HG03175 (cell line): ENCODE data around the gene HNRNPF.
"Not testable (repeated sequence)": the region's sequence is repeated elsewhere in the genome, so short reads cannot be mapped to it uniquely, and the experiment has no call there.

ENCODE experiments used
- ATAC-seq: cut with Tn5 transposase; IDR thresholded peaks from one replicate; pipeline ENCODE4 v1.9.1; 2021; ENCODE audit warnings: mild to moderate bottlenecking, moderate library complexity; ENCODE audit not compliant: unreplicated experiment

HNRNPF gene

DNA sequence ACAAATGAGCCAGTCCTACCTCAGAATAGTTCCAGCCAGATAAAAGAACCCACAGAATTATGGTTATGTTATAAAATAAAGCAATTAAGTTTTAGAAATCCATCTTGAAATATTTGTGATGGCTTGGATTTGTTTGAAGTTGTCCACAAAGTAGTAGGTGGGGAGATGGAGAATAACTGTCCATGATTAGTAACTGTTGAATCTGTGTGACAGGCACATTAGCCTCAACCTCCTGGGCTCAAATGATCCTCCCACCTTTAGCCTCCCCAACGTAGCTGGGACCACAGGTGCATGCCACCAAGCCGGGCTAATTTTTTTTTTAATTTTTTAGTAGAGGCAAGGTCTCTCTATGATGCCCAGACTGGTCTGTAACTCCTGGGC is 10.1 kb downstream of the HNRNPF start:
- ATAC-seq, result no peak

DNA sequence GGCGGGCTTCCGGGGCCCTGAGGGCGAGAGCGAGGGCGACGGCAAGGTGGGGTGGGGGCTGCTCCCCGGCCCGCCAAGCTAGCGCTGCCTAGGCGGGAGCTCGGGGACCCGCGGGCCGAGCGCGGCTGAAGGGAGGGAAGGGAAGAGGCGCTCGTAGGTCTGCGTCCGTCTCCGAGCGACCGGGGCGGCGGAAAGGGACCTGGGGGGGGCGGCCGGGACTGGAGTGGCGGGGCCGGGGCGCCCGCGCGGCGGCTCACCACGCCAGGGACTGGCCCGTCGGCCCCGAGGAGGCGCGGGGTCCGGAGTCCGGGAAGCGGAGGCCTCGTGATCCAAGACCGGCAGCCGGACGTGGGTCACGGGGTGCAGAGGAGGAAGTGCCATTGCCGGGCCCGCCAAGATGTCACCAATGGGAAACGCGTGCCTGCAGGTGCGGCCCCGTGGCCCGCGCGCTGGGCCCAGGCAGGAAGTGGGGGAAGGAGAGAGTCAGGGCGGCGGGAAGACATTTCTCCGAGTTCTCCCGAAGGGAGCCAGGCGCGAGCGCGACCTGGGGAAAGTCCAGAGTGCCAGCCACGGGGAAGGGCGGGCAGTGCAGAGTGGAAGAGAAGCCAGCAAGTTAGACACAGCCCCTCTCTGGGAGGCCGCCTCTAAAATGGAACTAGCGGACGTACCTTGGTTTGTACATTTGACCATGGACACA is 11.9 kb downstream of the HNRNPF start:
- ATAC-seq, result peak; percentile 83

DNA sequence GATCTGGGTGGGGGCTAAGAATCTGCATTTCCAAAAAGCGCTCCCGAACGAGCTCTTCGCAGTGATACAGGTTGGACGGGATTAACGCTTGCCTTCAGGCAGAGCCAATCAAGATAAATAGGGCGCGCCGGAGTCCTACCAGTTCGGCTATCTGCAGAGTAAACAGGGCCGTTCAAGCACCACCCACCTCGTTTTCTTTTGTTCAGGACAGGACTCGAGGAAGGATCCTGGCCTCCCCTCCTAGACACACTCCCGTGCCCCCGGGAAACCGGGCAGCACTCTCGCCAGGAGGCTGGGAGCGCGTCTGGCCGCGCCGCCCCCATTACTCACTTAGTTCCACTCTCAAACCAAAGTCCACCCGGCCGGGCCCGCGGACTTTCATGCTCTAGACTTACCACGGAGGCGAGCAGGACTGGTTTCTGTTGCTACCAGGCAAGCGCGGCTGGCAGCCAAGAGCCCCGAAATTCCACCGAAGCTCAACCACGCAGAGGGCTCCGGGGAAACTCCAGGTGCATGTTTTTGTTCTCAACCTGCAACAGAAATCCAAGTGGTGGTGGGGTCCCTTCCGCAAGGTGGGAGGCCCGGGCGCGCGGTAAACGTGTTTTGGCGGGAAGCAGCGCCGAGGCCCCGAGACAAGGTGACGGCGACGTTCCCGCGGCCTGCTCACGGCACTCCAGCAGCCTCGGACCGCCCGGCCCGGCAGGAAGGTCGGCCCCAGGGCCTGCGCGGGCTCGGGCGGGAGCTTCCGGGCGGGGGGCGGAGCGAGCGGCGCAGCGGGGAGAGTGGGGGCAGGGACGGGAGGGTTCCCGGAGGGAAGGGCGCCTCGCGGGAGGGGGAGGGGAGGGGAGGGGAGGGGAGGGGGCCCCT is 12.7 kb downstream of the HNRNPF start:
- ATAC-seq, result peak; percentile 40

DNA sequence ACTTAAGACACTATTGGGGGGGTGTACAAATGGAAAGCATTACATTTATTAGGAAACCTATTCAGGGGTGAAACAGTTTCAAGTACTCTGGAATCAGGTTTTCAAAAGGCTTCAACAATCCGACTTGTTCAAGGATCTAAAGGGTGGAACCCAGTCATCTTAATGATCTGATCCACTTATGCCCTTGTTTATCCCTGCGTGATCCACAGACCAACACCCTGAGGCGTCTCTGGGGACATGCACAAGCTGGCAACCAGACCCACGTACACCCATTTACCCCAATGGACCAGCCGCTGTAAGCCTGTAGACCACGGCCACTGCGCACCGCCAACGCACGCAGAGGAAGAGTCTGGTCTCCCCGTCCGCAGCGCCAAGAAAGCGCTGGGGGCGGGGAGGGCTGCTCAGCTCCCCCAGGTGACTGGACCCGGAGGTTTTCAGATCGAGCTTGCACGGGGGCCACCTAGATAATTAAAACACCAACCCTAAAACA is 13.4 kb downstream of the HNRNPF start:
- no peak for ATAC-seq

DNA sequence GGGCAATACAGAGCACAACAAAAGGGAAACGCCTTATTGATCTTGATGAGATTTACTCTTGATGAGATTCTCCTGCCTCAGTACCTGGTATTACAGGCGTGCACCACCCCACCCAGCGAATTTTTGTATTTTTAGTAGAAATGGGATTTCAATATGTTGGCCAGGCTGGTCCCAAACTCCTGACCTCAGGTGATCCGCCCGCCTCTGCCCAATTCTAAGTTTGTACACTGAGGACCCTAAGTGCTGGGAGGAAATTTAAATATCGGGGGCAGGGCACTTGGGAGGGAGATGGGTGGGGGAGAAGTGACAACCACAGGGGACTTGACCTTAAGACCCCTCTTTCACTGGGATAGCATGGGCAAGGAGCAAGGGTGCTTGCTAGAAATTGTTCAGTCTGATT is 14.1 kb downstream of the HNRNPF start:
- ATAC-seq, result no peak

DNA sequence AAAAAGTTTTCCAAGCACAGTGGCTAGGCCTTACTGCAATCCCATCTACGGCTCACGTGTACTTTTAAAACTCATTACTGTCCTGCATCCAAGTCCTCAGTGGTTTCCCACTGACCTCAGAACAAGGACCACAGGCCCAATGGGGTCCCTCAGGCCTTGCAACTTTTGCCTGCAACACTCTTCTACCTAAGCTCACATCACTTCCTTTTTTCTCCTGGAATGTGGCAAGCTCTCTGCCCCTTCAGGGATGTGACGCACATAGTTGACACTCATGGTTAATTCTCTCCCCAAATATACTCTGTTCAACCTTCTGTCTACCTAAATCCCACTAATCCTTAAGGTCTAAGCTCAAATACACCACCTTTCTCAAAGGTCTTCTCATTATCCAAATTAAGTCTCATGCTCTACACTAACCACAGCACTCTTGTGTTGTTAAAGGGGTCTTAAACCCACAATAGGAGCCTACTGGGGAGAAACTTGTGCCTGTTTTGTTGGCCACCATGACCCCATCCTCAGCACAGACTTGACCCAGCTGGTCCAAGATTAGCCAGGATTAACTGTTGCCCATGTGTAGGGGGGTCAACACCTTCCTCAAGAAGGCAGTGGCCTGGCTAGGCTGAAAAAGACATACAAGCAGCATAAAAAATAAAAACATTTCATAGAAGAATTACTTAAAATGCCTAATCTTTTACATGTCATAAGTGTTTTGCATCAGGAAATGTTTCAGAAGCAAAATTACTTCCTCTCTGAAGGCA is 15.2 kb downstream of the HNRNPF start:
- ATAC-seq, result no peak

DNA sequence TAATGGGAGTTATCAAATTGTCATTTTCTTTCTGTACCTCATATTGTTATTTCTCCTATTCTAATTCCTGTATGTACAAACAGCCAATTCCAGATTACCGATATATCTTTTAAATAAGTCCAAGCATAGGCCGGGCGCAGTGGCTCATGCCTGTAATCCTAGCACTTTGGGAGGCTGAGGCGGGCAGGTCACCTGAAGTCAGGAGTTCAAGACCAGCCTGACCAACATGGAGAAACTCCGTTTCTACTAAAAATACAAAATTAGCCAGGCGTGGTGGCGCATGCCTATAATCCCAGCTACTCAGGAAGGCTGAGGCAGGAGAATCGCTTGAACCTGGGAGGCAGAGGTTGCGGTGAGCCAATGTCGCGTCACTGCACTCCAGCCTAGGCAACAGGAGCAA is 15.8 kb downstream of the HNRNPF start:
- not testable (repeated sequence) for ATAC-seq

DNA sequence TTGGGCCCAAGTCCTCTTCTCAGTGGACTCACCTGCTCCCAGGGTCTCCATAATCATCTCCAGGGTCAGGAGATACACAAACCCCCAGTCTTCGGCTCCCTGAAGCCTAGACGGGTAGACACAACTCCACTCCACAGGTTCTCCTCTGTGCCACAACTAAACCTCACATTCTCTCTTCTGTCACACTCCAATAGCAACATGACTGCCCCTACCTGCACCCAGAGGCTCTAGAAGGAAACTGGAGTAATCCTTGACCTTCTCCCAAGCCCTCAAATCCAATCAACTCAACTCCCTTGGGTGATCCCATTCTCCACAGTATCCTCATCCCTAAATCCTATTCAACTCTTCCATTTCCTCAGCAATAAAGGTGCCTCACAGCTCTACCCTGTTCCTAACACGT is 16.2 kb downstream of the HNRNPF start:
- ATAC-seq, result no peak

DNA sequence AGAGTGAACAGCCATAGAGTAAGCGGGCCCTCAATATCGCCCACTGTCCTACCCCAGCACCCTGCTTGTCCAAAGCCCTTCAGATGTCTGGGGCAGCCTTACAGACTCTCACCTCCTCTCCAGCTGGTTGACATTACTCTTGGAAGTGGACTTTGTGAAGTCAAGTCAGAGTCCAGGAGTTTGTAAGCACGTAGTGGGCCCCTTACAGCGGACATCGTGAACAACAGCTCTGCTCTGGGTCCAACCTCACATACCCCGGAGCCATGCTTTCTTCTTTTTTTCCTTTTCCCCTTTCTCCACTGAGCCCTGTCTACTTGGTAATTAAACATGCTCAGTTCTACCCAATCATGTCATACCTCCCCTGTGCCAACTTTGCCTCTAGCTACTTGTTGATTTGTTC is 17.5 kb downstream of the HNRNPF start:
- ATAC-seq, result no peak

DNA sequence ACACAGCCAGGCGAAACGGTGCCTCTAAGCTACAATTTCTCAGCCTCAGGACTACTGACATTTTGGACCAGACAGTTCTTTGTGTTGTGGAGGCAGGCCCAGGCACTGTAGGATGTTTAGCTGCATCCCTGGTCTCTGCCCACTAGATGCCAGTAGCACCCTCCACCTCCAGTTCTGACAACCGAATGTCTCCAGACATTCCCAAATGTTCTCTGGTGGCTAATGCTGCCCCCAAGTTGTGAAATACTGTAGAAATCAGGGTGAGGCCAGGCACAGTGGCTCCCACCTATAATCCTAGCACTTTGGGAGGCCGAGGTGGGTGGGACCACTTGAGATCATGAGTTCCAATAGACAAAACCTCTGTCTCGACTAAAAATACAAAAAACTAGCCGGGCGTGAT is 18.2 kb downstream of the HNRNPF start:
- ATAC-seq, result no peak

DNA sequence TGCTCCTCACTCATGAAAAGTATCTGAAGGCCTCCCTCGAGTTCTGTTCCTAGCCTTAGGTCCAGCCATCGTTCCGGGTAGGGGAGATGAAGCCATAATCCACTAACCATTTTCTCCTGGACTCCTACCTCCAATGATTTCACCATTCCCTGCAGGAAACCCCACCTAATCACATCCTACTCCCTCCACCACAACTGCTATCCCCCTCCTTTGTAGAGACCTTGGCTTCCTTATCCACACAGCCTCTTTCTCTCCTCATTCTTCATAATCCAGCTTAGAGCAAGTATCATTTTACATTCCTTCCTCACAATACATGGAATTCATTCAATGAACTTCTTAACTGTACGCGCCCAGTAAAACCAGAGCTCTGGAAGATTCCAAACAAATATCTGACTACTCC is 18.7 kb downstream of the HNRNPF start:
- ATAC-seq, result no peak

DNA sequence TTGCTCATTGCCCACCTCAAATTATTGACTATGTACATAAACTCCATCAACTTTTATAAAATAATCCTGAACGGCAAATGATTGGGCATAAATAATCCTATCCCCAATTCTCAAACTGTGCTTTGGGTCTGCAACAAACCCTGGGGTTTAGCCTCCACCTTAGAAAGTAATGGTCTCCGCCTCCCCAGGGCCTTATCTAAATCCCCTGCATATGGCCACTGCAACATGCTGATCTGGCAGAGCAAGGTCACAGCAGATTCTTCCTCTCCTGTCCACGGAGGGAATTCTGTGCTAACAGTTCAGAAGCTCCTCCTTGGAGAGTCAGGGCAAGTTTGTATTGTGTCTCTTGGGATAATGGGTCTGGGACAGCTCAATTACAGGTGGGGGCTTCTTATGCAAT is 19.1 kb downstream of the HNRNPF start:
- ATAC-seq, result no peak

DNA sequence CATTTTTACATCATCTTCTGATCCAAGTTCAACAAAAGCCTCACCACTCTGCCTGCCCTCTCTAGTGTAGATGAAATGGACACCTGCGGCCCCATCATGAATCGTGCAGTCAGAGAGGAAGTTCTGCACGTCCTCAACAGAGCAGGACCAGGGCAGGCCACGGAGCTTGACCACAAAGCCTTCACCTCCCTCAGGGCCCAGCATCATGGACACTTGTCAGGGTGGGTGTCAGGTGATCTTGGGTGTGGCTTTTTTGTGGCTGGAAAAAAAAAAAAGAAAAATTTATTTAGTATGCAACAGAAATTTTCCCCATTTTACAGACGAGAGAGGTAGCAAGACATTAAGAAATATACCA is 21.3 kb downstream of the HNRNPF start:
- ATAC-seq, result no peak

DNA sequence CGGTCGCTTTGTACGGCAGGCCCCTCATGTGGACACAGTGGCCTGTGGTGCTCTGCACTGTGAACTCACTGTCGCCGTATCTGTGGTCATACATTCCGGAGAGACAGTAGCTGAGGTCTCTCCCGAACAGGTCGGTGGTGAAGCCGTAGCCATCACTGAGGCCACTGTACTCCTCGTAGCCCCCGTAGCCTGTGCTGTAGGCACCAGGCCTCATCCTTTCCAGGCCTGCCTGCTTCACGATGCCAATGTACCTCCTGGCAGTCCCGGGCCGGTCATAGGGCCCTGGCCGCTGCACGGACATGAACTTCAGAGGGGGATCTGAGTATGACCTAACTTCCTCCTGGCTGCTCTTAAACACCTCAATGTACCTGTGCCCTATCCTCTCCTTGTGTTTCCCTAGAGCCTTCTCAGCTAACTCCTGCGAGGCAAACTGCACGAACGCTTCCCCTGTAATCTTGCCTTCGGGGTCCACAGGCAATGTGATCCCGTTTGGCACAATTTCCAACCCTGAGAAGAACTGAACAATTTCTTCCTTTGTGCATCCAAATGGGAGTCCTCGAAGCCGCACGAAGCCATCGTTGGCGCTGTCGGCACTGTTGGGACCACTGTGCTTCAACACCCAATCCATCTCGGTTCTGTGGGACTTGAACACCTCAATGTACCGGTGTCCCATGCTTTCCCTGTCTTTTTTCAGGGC is 21.9 kb downstream of the HNRNPF start:
- no peak for ATAC-seq

DNA sequence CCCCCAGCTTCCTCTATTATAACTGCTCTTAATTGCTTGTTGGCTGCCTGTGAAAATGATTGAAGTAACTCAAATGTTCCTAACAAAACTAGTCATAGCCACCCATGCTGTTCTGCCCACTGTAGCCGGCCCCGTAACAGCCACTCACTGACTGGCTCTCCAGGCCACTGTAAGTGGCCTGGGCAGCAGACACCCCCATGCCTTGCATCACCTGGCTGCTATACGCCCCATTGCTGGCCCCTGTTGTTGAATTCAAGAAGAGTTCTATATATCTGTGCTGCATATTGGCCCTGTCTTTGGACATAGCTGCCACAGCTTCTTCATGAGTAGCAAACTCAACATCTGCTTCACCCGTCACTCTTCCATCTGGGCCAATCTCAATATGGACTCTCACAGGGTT is 22.4 kb downstream of the HNRNPF start:
- ATAC-seq, result no peak

DNA sequence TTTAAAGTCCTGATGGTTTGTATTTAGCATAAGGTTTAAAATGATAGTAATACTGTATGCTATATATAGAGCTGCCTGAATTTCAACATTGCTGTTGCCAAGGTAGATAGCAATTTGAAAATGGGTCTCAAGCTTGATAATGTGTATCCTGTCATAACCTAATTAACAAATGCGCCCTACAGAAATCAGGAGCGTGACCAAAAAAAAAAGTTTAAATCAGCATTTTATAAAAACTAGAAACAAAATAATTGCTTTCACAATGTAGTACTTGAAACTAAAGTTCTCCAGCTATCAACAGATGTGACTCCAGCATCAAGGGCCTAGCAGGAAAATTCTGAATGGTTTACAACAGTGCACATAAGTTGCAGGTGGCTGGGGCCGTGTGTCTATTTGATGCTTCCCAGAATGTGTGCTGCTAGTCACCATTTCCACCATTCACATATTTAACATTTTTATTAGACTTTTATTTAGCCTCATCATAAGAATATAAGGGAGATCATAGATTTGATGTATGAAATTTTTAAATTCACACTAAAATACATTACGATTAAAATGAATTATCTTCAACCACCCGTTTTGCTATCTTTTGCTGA is 23.5 kb downstream of the HNRNPF start:
- ATAC-seq, result no peak

DNA sequence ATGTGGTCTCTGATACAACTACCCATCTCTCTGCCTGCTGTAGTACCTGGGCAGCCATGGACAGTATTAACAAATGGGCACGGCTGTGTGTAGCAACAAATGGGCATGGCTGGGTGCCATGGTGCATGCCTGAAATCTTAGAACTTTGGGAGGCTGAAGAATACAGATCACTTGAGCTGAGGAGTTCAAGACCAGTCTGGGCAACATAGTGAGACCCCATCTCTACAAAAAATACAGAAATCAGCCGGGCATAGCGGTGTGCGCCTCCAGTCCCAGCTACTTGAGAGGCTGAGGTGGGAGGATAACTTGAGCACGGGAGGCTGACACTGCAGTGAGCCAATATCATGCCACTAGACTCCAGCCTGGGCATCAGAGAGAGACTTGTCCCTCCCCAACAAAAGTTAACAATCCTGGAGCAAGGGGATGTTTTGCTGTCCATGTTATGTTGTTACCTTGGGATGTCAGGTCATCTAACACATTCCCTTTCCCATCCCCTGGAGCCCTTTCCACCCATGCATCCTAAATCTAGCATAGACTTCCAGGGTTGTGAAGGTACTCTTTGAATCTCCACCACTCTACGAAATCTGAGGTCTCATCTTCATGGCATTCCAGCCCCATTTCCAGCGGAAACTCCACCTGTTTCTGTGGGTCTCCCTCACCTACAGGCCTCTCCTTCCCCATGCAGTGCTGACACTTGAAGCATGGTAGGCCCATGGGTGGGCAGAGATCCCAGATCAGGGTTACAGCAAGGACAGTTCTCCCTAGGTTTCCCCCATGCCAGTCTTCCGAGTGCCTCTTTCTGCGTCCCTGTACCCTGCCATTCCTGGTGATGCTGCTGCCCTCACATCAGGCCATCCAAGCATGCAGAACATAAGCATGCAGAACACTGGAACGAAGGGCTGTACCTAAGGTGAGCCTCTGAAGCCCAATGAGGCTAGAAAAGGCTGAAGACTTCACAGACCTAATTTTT is 24.4 kb downstream of the HNRNPF start:
- ATAC-seq, result no peak

DNA sequence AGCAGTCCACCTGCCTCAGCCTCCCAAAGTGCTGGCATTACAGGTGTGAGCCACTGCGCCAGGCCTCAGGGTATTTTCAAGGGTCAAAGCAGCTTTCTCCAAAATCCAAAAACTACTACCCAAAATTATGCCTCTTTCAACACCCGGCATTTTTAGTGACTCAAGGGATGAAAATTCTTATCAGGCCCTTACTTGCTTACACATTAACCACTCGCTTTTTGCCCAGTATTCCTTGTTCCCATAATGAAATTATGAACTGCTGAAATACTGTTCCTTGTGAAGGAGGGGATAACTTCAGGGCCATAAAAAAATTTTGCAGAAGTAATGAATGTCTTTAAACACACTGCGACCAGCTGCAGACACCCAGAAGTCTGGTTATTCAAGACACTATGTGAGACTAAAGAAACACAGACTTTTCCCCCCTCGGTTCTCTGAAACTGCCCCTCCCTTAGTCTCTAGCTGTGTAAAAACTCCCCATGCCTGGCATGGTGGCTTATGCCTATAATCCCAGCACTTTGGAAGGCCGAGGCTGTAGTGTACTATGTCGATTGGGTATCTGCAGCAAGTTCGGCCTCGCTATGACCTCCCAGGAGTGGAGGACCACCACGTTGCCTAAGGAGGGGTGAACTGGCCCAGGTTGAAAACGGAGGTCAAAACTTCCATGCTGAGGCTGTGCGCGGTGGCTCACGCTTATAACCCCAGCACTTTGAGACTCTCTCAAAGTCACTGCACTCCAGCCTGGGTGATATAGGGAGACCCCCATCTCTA is 25.6 kb downstream of the HNRNPF start:
- ATAC-seq, result no peak
